ENCODE data around the gene BHMT.
"Not testable (repeated sequence)": the region's sequence is repeated elsewhere in the genome, so short reads cannot be mapped to it uniquely, and the experiment has no call there.

Gene BHMT

GRCh38 chr5:79112703-79113058 is 1.1 kb downstream of the BHMT start:
- DNase-seq = no peak

DNA sequence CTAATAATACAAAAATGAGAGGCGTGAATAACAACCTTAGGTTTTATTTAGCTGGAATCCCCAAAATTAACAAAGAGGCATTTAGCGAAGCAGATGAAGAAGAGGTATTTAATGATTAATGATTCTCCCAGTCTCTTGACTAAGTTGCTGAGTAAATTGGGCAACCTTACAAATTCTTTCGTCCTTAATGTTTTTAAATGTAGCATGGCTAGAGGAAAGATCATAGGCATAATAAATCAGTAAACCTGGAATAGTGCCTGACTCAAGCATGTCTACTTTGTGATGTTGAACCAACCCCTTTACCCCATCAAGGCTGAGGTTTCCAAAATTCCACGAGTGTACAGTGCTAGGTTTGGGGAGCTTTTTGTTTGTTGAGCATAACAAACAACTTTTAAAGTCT is 7.9 kb downstream of the BHMT start:
- DNase-seq = no peak

GRCh38 chr5:79120221-79120620 is 8.6 kb downstream of the BHMT start:
- no peak for DNase-seq

GRCh38 chr5:79122973-79123372 is 11.4 kb downstream of the BHMT start:
- no peak for DNase-seq

DNA sequence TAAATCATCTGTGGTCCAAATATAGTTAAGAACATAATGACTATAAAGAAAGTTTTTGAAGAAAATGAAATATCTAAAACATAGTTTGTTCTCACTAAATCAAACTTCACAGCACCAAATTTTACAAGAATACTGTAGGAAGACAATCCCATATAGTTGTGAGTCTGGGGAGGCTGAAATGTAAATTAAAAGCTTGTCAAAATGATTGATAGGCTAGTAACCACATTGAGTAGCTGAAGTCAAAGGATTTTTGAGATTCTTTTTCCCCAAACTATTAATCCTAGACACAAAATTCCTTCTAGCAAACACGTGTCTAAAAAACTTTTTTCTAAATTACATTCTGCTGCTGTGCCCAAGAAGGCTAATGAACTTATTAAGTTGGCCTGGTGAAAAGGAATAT is 13.0 kb downstream of the BHMT start:
- DNase-seq = no peak

- no peak for DNase-seq
Observed at GRCh38 chr5:79130781-79131180, 19.2 kb downstream of the BHMT start.

GRCh38 chr5:79133121-79133656 is 21.6 kb downstream of the BHMT start:
- DNase-seq = peak; percentile 54

- DNase-seq = peak; percentile 79
Observed at GRCh38 chr5:79133657-79134451, 22.2 kb downstream of the BHMT start.

GRCh38 chr5:79135790-79136553 is 24.4 kb downstream of the BHMT start:
- no peak for DNase-seq

- no peak for DNase-seq
Observed at GRCh38 chr5:79136618-79137017, 25.0 kb downstream of the BHMT start.

DNA sequence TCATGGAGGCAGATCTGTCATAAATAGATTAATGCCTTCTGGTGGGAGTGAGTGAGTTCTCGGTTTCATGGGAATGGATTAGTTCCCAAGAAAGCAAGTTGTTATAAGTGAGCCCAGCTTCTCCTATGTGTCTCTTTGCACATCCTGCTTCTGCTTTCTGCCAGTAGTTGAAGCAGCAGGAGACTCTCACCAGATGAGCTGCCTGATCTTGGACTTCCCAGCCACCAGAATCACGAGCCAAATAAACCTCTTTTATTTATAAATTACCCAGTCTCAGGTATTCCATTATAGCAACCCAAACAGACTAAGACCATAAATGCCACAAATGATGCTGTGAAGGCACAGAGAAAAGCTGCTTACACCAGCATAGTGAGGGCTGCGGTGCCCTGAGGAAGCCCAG is 28.9 kb downstream of the BHMT start:
- no peak for DNase-seq

DNA sequence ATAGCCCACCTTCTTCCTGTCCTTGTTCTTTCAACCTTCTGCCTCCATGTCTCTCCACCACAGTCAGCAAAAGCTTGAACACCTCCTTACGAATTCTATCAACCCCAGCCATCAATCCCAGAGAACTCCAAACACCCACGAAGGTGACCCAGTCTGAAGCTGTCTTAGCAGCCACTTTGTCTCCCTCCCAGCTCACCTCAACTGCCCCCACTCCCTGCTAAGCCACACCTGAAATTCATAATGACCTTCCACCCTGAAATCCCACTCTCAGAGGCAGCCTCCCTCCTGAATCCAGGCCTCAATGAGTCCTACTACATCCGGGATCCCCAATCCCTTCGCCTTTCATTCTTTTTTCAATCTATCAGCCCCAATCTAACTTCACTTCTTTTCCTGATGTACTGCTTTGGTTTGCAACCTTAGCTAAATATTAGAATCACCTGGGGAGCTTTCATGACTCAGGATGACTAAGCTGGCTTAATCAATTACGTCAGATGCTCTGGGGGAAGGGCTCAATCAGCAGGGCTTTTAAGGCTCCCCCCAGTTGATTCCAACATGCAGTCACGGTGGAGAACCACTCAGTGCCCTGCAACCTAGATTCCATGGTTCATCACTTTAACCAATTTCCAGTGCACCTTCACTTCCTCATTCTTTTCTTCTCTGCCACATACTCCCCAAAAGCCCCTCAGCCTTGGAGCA is 32.2 kb downstream of the BHMT start:
- DNase-seq = no peak

- DNase-seq = no peak
Observed at GRCh38 chr5:79147076-79147475, 35.5 kb downstream of the BHMT start.

DNA sequence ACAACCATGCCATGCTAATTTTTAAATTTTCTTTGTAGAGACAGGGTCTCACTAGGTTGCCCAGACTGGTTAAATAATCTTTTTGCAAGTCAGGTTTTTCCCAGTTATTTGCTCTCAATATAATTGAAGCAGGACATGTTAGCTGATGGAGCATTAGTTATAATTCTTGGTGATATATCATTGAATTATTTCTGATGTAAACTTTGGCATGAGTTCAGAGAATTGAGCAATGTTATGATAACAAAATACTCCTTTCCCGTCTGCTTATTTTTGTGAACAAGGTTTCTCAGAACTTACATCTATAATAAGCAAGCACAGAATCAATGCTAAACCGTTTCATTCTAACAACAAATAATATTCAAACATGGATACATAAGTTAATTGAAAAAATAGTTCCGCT is 37.8 kb downstream of the BHMT start:
- DNase-seq = no peak

DNA sequence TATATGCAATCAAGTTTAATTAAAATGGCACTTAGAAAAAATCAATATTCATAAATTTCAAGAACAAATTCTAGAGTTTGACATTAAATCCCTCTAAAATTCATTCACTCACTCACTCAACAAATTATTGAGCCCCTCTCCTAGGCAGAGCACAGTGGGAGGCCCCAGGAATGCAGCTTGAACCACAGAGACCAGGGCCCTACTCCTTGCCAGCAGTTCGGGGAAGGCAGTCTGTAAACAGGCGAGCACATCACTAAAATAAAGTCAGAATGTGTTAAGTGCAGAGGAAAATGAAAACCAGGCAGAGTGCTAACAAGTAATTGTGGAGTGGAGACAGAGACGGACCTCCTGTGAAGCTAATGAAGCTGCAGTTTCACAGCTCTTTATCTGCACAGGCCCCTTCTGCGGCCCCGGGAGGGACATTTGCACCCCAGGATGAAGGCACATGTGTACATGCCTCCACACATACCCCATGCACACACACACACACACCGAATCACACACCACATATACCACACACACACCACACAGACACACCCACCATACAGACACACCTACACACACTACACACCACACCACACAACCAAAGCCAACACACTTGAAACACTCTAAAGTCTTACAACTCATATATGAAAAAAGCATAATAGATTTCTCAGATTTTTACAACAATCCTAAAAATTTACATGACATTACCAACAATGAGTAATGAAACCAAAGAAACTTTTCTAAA is 40.5 kb downstream of the BHMT start:
- DNase-seq = no peak

- DNase-seq = no peak
Observed at GRCh38 chr5:79157305-79157704, 45.7 kb downstream of the BHMT start.

GRCh38 chr5:79161647-79162046 is 50.0 kb downstream of the BHMT start:
- not testable (repeated sequence) for DNase-seq

DNA sequence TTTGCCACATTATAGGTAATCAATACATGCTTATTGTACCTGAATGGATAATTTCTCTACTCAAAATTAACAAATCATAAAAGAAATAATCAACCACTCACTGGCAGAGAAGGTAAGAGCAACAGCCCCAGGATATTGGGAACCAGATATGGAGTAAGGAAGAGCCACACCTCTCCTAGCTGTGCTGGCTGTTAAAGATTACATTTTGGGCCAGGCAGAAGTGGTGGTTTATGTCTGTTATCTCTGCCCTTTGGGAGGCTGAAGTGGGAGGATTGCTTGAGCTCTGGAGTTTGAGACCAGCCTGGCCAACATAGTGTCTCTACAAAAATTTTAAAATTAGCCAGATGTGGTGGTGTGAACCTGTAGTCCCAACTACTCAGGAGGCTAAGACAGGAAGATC is 56.4 kb downstream of the BHMT start:
- DNase-seq = no peak

DNA sequence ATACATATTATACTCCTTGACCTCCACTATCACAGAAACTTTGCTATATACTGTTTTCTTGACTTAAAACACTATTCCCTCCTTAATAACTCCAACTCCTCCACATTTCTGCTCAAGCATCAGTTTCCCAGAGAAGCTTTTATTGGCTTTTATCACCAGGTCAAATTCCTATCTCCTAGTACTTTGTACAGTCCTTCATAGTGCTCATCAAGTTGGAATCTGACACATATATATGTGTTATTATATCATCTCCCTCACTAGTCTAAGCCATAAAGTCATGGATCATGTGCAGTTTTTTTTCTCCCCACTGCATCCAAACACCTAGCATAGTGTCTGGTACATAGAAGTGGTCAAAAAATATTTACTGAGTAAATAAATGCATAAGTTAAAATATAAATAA is 59.1 kb downstream of the BHMT start:
- DNase-seq = no peak

DNA sequence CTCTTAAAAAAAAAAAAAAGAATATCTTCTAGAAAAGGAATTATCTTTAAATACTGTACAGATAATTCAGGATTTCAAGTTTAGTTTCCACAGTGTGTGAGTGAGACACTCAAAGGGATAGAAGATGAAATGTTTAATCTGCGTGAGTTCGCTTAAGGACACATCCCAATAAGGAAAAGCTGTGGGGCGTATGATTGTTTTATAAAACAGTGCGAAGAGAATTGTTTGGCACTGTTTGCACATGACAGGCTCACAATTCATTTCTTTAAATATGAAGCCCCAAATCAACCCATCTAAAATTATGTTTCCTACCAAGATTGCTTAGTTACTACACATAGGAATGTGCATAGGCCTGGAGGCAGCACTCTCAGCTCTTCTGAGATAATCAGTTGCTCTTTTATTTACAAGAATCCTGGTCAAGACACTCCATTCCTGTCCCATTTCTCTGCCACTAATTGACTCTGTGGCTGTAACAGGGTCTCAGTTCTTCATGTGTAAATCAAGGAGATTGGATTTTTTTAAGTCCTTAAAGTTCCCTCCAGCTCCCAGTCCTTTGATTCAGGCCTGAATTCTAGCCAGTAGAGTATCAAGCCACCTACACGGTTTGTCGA is 60.1 kb downstream of the BHMT start:
- no peak for DNase-seq

- DNase-seq = no peak
Observed at GRCh38 chr5:79172269-79172668, 60.7 kb downstream of the BHMT start.

DNA sequence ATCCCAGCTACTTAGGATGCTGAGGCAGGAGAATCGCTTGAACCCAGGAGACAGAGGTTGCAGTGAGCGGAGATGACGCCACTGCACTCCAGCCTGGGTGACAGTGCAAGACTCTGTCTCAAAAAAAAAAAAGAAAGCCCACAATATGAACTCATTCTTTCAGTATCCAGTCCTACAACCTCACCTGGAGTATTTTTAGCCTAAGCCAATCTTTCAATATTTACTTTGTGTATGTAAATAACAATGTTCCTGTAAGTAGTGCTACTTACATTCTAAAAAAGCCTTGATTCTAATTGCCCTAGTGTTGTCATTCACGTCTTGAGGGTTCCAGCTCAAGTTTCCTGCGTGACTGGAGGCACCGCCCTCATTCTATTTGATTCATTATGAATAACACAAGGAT is 62.0 kb downstream of the BHMT start:
- DNase-seq = no peak

GRCh38 chr5:79180449-79180848 is 68.8 kb downstream of the BHMT start:
- not testable (repeated sequence) for DNase-seq

Data from NCI-H1694 treated with DMSO at 0.1 percent for 48 hours (cell line).